HG02981 (cell line): ENCODE measurements around the gene USF1.
"Not testable (repeated sequence)": the region's sequence is repeated elsewhere in the genome, so short reads cannot be mapped to it uniquely, and the experiment has no call there.

Experiments
- ATAC-seq: cut with Tn5 transposase; IDR thresholded peaks from one replicate; pipeline ENCODE4 v1.9.1; 2021; ENCODE audit warnings: mild to moderate bottlenecking, moderate library complexity; ENCODE audit not compliant: unreplicated experiment

Gene USF1

DNA sequence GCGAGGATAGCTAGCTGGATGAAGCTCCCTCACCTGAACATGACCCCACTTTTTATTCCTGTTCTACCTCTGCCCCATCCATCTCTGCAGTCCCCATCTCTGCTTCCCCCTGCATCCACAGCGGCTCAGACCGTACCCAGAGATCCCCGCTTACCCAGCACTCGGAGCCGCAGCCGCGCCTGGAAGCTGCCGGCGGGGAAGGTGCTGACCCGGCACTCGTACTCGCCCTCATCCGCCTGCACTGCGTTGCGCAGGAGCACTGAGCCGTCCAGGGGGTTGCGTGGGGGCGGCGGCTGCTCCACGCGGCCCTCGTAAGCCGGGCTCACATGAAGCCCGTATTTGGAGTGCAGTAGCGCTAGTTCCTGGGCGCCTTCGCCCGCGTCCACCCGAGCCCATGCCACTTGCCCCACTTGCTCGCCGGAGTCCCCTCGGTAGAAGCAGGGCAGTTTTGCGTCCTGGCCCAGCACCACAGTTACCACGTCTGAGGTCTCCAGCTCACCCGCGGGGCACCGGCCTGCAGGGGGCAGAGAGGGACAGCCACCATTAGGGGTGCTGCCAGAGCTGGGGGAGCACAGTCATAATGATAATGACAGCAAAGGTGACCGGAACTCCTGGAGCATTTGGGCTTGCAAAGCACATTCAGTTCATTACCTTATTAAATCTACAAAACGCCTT, 33.8 kb upstream of the USF1 start:
- no peak for ATAC-seq

DNA sequence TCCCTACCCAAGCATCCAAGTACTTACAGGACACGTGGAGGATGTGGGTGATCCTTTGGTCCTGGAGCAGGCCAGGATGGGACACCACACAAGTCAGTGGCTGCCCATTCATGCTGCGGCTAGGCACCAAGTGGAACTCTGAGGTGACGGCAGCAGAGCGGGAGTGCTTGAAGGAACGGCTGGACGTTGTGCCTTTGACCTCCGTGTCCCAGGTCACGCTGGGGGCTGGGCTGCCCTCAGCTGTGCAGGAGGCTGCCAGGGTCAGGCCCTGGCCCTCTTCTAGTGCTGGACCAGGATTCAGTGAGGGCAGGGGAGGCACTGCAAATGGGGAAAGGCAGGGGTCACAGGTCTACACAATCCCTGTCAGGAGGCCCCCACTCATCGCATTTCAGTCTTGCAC, 31.6 kb upstream of the USF1 start:
- ATAC-seq: no peak

DNA sequence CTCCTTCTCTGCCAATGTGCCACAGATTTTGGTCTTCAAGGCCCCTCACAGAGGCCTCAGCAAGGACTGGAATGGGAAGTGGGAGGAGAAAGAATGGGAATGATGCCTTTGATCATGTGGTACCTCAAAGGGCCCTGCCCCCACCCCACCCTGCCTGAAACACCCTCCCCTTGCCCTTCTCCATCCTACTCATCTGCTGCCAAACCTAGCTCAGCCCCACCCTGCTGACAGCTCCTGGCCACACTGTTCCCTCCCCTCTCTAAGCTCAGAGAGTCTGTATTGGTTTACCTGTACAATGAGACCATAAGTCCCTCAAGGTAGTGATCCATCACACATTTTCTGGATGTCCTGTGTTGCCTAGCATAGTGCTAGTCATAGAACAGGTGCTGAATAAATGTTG, 30.6 kb upstream of the USF1 start:
- no peak for ATAC-seq

DNA sequence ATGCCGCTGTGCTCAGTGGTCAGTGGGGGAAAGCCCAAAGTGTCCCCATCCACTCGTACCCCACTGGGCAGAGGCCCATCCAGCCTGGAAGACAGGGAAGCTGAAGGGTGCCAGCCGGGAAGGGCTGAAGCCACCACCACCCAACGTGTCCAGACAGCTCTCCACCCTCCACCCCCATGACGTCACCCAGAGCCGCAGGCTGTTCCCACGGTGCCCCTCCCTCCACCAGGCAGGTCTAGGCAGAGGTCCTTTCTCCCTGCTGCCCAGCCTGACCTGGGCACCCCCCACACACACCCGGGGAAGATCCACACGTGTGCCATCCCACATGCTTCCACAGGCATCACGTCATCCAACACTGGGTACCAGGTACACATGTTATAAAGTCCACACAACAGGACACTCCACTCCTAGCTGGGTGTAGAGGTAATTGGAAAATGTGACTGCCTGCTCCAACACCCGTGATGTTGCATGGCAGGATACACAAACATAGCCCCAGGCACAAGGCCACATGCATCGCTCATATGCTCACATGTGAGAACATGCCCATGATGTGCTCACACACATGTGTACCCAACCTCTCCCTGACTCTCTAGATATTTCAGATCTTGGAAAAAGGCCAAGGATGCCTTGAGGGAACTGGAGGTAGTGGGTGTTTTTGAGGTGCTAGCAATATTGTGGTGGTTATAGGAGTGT, 29.0 kb upstream of the USF1 start:
- ATAC-seq: no peak

DNA sequence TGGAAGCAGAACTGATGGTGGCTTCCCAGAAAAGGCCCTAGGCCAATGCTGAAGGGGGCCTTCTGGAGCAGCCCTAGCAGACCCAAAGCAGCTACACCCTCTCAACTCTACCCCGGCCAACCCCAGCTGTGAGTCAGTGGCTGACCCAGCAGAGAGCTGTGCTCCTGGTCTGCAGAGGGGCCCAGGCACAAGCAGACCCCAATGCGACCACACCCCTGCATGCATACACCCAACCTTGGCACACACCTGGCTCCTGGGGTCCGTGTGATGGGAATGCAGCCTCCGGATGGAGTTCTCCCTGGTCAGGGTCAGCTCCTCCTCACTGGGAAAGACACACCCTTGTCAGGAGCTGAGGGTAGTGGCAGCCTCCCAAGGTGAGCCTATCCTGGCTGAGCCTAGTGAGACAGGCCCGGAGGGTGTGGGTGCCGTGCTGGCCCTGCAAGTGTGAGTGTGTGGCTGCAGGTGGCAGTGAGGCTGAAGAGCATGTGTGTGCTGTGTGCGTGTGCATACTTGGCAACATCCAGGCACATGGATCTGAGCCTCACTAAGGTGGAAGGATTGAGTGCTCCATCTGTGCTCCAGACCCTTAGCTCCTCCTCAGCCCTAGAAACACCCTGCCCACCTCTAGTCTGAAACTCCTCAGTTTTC, 27.8 kb upstream of the USF1 start:
- no peak for ATAC-seq

DNA sequence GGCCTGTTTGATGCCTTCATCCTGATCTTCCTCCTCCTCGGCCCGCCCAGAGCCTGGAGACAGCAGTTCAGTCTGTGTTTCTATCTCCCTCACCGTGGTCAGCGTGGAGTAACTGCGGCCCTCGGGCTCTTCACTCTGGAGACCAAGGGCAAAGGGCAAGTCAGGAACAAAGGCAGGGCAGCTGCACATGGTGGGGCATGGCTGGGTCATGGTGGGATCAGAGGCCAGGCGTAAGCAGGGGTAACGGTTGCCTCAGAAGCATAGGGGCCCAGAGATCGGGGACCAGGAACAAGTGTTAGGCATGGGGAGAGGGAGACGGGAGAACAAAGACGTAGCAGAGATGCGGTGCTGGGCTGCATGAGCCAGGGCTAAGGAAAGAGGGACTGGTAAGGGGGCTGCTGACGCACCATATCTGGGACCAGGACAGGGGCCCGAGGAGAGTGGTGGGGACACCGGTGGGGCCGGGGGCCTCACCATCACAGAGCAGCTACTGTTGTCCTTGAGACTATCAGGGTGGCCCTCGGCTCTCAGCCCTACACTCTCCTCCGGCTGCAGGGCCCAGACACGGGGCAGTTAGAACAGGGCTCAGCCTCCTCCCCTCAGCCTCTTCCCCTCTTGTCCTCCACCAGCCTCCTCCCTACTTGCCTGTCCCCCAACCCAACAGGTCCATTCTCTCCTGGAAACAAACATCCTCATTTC, 27.1 kb upstream of the USF1 start:
- ATAC-seq: no peak

DNA sequence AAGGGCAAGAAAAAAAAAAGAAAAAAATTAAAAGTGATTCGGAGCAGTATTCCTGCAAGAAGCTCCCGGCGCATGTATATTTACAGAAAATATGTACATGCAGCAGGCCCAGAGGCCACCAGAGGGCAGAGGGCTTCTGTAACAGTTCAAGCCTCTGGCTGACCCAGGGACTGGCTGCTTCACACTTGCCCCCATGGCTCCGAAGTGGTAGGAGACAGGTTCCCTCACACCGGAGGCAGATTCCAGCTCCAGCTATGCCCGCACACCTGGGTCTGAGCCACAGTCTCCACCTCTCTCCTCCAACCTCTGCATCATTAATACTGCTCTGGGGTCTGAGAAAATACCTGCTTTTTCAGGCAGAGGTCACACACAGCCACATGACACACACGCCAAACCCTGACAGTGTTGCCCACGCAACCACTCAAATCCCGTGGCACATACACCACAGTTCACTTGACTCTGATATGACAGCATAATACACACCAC, 26.2 kb upstream of the USF1 start:
- no peak for ATAC-seq

DNA sequence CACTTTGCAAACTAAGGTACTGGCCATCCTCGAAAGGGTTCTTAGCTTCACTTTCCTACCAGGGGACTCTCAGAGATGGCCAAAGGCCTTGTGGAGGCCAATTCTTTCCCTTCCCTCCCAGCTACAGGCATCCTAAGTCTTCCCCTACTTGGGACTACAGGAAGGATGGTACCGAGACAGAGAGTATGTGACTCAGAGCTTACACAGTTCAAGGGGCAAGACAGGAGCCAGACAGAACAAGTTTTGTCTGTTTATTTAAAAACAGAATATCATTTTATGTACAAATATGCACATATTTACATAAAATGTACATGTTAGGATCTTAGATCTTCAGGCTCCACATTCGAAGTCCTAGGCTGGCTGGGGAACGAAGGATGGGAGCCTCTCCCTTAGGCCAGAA, 25.0 kb upstream of the USF1 start:
- no peak for ATAC-seq

DNA sequence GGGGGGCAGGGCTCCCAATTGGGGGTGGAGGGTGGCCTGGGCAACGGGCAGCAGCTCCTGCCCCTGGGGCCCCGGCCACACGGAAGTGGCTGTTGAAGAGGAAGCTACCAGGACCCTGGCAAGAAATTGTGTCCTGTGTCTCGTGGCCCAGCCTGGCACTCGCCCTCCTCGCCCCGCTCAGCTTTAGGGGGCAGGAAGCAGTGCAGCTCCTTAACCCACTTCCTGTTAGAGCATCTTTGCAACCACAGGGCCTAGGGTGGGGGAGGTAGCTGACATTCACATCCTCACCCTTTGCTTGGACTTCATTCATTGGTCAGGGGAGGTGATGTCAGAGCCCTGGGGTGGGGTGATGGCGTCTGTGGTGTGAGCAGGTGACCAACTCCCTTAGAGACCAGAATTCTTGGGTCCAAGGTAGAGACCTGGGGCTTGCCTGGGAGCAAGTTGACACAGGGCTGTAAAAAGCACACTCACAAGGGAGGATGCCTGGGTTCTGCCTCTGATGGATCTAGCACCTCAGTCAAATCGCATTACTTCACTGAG, 24.0 kb upstream of the USF1 start, which contains the start of gene ARHGAP30:
Gene ARHGAP30 (minus strand): TSS at position 161 of the 540 bp plus-strand sequence. CDS start 267 bp downstream, outside the sequence.
- peak; percentile 84 for ATAC-seq

DNA sequence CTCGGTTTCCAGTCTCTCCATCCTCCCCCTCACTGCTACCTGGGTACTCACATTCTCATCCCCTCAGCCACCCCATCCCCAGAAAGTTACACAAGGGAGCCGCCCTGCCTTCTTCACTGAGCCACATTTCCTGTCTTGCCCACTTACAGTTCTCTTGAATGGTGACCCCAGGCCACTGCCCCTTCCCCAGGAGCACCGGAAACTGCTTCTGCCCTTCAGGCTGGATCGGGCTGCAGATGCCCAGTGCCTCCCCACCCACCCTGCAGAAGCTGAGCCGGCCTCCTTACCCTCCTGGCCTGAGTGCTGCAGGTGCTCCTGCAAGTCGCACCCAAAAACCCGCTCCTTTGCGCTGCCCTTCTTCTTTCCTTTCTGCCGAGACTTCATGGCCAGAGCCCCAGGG, 23.5 kb upstream of the USF1 start:
- ATAC-seq: no peak

DNA sequence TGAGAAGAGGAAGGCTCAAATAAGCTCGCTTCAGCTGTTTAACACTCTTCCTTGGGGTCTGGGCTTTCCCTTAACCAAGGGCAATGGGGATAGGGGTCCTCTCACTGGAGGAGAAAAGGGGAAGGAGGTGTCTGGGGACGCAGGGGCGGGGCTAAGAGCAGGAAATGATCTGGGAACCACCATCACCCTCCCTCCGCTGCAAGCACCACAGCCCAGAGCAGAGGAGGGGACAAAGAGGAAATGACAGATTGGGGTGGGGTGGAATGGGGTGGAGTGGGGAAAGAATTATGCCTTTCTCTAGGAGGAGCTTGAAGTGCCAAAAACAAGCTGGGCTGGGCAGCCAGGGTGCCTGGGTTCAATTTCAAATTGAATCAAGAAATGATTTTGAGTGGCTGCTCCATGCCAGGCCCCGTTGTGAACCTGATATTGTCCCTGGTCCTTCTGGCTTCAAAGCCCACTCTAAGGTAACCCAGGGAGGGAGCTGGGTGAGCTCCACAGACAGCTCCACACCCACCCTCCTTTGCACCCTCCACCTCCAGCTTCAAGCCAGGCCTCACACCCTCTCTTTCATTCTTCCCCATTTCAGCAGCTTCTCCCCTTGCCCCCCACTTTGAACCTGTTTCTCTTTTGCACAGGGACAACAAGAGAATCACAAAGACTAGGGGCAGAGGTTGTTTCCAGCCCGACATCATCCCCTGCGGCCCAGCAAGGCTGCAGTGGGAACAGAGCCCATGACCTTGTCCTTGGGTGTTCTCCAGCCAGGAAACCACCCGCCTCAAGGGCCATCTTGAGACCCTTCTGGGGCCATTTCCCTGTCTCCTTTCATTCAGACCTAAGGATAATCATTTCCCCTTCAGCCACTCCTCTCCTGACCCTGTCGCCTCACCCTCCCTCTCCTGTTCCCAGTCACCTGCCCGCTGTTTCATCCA, 22.8 kb upstream of the USF1 start:
- ATAC-seq: peak; percentile 45

DNA sequence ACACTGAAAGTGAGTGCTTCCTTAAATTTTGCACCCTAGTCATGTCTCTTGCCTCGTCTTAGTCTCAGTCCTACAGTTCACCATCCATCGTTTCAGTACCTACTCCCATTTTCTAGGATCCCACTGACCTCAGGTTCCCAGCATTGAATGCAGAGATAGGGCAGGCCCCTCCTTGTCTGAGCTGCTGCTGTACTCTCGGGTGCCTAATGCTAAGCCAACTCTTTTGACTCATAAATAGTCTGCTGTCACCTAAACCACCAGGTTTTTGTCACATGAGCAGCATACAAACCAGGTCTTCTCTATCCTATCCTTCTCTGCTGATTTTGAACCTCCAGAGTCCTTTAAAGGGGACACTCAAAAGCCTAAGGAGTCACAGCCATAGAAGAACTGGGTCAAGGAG, 20.9 kb upstream of the USF1 start:
- ATAC-seq: no peak

DNA sequence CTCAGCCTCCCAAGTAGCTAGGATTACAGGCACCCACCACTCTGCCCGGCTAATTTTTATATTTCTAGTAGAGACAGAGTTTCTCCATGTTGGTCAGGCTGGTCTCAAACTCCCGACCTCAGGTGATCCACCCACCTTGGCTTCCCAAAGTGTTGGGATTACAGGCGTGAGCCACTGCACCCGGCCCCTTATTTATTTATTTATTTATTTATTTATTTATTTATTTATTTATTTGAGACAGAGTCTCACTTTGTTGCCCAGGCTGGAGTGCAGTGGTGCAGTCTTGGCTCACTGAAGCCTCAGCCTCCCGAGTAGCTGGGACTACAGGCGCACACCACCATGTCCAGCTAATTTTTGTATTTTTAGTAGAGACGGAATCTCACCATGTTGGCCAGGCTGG, 19.9 kb upstream of the USF1 start:
- ATAC-seq: not testable (repeated sequence)

DNA sequence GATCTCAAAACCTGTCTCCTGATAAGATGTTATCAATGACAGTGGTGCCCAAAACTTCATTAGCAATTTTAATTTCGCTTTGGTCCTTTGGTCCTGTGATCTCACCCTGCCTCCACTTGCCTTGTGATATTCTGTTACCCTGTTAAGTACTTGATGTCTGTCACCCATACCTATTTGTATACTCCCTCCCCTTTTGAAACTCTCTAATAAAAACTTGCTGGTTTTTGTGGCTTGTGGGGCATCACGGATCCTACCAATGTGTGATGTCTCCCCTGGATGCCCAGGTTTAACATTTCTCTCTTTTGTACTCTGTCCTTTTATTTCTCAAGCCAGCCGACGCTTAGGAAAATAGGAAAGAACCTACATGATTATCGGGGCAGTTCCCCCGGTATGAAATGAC, 18.2 kb upstream of the USF1 start:
- not testable (repeated sequence) for ATAC-seq

DNA sequence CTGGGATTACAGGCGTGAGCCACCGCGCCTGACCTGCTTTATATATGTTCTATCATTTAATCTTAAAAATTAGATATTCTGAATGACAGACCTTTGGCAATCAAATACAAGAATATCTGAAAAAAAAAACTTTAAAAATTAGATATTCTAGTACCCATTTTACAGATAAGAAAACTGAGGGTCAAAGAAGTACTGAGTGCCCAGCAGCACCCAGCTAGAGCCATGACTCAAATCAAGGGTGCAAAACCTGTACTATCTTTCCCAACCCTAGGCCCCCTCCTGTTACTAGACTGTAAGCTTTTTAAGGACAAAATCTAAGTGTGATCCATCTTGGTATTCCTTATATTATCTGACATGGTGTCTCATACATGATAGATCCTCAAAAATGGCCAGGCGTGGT, 15.6 kb upstream of the USF1 start:
- no peak for ATAC-seq

DNA sequence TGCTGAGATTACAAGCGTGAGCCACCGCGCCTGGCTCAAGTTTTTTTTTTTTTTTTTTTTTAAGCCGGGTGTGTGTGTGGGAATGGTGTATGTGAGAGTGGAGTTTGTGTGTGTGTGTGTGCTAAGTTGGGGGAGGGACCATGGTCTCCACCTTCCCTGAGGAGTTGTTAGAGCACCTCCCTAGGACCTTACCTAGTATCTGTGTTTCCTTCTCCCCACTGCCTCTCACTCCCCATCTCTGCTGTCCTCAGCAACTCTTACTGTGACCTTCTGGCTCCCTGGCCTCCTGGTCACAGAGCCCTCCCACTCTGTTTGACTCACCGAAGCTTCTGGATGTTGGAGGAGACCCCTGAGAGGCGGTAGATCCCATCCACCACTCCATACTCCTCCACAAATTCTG, 13.5 kb upstream of the USF1 start:
- ATAC-seq: no peak

DNA sequence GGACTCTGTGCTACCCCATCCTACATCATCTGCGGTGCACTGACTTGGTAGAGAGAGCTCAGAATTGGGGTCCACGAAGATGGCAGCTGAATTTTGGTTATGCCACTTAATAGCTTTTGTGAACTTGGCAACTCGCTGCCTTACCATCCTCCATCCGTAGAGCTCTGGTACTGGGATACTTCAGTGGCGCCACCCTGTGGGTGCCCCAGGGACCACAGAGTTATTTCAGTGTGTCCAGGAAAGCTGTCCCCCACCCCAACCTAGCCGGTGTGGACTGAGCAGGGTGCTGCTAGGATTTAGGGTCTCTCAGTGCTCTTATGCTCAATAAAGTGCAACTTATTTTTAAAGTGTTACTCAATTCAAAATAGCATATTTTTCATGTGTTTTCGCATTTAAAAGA, 9.0 kb upstream of the USF1 start:
- no peak for ATAC-seq

DNA sequence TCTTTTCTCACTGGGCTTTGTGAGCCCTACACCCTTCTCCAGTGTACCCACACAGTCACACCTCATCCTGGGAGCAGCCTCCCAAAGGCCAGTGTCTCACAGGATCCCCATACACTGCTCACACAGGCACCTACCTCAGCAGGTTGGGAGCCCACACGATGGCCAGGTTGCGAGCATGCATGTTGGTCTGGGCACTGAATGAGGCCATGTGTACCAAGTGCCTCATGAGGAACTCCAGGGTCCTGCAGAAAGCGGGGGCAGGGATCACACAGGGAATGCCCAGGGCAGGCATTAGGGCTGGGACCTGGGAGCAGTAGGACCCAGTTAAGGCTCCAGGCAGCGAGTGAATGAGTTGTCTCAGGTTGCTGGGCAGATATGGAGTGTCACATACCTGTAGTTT, 8.5 kb upstream of the USF1 start:
- ATAC-seq: no peak

DNA sequence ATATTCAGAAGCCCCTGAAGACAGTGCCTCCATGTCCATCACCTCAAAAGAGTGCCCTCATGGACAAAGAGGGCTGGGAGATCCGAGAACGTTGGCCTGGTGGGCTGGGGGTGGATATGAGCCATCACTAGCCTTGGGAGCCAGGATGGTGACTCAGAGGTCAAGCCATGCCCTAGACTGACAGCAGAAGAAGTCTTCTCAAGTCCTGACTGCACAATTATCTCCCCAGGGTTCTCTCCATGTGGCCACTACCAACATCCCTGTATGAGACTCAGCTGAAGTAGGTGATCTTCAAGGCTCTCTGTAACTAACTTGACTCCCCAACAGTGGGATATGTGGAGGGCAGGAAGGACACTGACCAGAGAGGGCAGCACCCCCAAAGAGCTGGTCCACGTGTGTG, 7.1 kb upstream of the USF1 start:
- no peak for ATAC-seq

DNA sequence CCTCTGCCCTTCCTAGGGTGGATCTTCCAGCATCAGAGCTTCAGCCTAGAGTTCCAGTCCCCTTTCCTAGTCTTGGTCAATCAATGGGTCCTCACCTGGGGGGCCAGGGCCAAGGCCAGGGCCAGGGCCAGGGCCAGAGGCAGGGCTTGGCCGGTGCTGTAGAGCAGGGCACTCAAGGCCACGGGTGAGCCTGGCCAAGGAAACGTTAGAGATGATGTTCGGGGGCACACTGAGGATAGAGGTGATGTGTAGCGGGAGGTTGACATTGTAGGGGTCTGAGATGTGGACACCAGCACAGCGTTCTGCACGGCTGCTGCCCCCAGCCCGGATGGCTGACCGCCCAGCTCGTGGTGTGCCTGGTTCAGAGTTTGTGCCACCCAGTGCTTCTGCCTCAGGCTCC, 5.4 kb upstream of the USF1 start:
- ATAC-seq: no peak
